Activated CD8-positive, alpha-beta memory T cell treated with anti-CD3 and anti-CD28 coated beads for 48 hours (primary cell): ENCODE measurements around the gene KLK13.
A peak's percentile ranks its signal among the peaks of the same experiment; 100 is the strongest.

Experiments used
- DNase-seq, 3 experiments: peaks; one replicate each; pipeline ENCODE4 v3.0.0-alpha.2; 2020; ENCODE audit warnings: low read depth in 2 of 3, low spot score in 2 of 3

Gene KLK13

GRCh38 chr19:51064534-51065220, at the start of gene KLK13:
Gene KLK13 (minus strand): TSS chr19:51065092. CDS start chr19:51065067, 25 bp downstream.
- DNase-seq = no peak

GRCh38 chr19:51114087-51114729, 49.3 kb upstream of the KLK13 start:
- DNase-seq = no peak

GRCh38 chr19:51111606-51112005, 46.7 kb upstream of the KLK13 start:
- no peak for DNase-seq

GRCh38 chr19:51110666-51110971, 45.7 kb upstream of the KLK13 start:
- no peak for DNase-seq

GRCh38 chr19:51108805-51109146, 43.9 kb upstream of the KLK13 start:
- no peak for DNase-seq

- peak; percentile 87 to 96 (median 92) for DNase-seq
Observed at GRCh38 chr19:51108066-51108804, 43.3 kb upstream of the KLK13 start, which contains the start of gene CTU1. Gene CTU1 (minus strand): TSS chr19:51108409. CDS start chr19:51104569, 3,840 bp downstream.

- no peak for DNase-seq
Observed at GRCh38 chr19:51107406-51108065, 42.6 kb upstream of the KLK13 start.

- DNase-seq = no peak
Observed at GRCh38 chr19:51103926-51104341, 39.0 kb upstream of the KLK13 start.

- no peak for DNase-seq
Observed at GRCh38 chr19:51102991-51103390, 38.1 kb upstream of the KLK13 start.

- DNase-seq = no peak
Observed at GRCh38 chr19:51101171-51101865, 36.4 kb upstream of the KLK13 start.

GRCh38 chr19:51100601-51101000, 35.7 kb upstream of the KLK13 start:
- no peak for DNase-seq

GRCh38 chr19:51099047-51099382, 34.1 kb upstream of the KLK13 start:
- no peak for DNase-seq

- DNase-seq = no peak
Observed at GRCh38 chr19:51098365-51099046, 33.6 kb upstream of the KLK13 start.

- DNase-seq = no peak
Observed at GRCh38 chr19:51097796-51098195, 32.9 kb upstream of the KLK13 start.

GRCh38 chr19:51097166-51097738, 32.4 kb upstream of the KLK13 start:
- DNase-seq = peak; percentile 18 to 69 (median 65)

- no peak for DNase-seq
Observed at GRCh38 chr19:51096473-51097165, 31.7 kb upstream of the KLK13 start.

- peak in 1 of 3 experiments; percentile 21 for DNase-seq
Observed at GRCh38 chr19:51094696-51095279, 29.9 kb upstream of the KLK13 start.

GRCh38 chr19:51093510-51094345, 28.8 kb upstream of the KLK13 start:
- DNase-seq = no peak
